Panc1 (cell line): ENCODE measurements around the gene MACROD2.

ENCODE experiments used
- POLR2AphosphoS5 ChIP-seq: IDR thresholded peaks from 2 replicates; pipeline ENCODE4 v1.6.1; 2012; ENCODE audit warnings: mild to moderate bottlenecking, low read depth, low read length, moderate library complexity
- SIN3A ChIP-seq: IDR thresholded peaks from 2 replicates; pipeline ENCODE4 v1.6.1; 2012; ENCODE audit warnings: low read depth, mild to moderate bottlenecking, low read length, moderate library complexity, borderline replicate concordance; ENCODE audit not compliant: insufficient read depth
- TF ChIP-seq, protein P1 (sequence below): fragments of 450-650 bp; IDR thresholded peaks from 2 replicates; pipeline ENCODE4 v1.5.1; 2017; ENCODE audit warnings: mild to moderate bottlenecking

DNA sequence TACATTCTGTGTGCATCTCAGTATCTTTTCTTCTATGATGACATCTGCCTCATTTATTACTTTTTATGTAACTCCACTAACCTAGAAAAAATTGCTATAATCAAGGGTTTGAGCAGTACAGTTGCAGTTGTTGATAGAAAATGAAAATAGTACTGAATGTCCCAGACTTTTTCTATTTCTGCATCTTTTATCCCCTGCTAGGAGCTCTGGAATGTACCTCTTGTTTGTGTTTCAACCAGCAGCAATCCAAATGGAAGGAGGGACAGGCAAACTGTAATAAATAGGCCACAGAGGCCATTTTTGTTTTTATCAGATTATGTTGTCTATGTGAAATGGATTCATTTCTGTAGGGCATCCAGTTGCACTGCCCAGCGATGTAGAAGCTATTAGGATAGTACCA lies 2041.0 kb downstream of the MACROD2 start:
- no peak for TF ChIP-seq POLR2AphosphoS5
- TF ChIP-seq, protein P1, sequence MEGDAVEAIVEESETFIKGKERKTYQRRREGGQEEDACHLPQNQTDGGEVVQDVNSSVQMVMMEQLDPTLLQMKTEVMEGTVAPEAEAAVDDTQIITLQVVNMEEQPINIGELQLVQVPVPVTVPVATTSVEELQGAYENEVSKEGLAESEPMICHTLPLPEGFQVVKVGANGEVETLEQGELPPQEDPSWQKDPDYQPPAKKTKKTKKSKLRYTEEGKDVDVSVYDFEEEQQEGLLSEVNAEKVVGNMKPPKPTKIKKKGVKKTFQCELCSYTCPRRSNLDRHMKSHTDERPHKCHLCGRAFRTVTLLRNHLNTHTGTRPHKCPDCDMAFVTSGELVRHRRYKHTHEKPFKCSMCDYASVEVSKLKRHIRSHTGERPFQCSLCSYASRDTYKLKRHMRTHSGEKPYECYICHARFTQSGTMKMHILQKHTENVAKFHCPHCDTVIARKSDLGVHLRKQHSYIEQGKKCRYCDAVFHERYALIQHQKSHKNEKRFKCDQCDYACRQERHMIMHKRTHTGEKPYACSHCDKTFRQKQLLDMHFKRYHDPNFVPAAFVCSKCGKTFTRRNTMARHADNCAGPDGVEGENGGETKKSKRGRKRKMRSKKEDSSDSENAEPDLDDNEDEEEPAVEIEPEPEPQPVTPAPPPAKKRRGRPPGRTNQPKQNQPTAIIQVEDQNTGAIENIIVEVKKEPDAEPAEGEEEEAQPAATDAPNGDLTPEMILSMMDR: no peak
- no peak for TF ChIP-seq SIN3A
